Brain microvascular endothelial cell (primary cell): ENCODE results near the gene ACSF3.

ENCODE experiments used
- DNase-seq: peaks from one replicate; pipeline ENCODE4 v3.0.0-alpha.2; 2020
- H3K27ac ChIP-seq: fragments of 250-450 bp; sonication (Bioruptor Pico); 2 replicates; pipeline ENCODE4 v1.5.1; 2020; ENCODE audit warnings: mild to moderate bottlenecking, moderate library complexity
- H3K27me3 ChIP-seq: fragments of 250-450 bp; sonication (Bioruptor Pico); replicated peaks from 2 replicates; pipeline ENCODE4 v1.5.1; 2020; ENCODE audit warnings: mild to moderate bottlenecking
- H3K36me3 ChIP-seq: fragments of 250-450 bp; sonication (Bioruptor Pico); replicated peaks from 2 replicates; pipeline ENCODE4 v1.5.1; 2020; ENCODE audit warnings: mild to moderate bottlenecking
- H3K4me3 ChIP-seq: 2 replicates; pipeline ENCODE4 v1.5.1; 2011; ENCODE audit warnings: low read depth, mild to moderate bottlenecking, control low read depth, low read length, moderate library complexity
- CTCF ChIP-seq: IDR thresholded peaks from 2 replicates; pipeline ENCODE4 v1.5.1; 2011; ENCODE audit warnings: low read depth, mild to moderate bottlenecking, moderate library complexity, low read length, control low read depth, inconsistent platforms; ENCODE audit errors: missing control alignments
- in situ Hi-C: cut with HindIII; loops from 2 replicates; pipeline ENCODE4 v1.10.0; 2017; ENCODE audit warnings: low sequenced_read_pairs, low pct_ligation_motif_present

The ACSF3 gene

DNA sequence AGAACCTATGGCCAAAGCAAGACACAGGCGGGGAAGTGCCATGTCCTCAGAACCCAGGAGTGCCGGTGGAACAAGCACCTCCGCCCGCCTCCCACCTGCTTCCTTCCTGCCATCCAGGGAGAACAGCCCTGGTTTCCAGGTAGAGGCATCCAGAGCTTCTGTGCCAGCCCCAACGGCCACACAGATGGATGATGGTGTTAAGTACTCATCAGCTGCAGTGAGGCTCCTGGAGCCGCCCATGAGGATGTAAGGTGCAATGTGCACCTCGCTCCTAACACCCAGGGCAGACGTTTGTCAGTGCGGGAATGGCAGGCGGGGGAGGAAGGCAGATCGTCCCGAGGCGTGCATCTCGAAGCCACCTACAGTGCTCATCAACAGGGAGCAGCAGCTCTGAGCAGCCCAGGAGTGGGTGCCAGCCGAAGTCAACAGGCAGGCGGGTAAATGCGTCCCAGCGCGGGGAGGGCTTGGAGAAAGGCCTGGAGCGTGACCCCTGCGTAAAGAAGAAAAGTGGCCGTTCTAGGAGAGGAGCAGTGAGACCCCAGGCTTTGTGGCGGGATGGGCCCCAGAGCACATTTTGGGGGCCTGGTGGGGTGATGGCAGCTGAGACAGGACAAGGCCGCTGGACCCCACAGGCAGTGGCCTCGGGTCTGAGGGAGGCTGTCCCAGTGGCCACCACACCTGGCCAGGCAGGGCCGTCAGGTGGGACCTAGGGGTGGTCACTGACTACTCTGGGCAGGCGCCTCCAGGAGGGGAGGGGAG, 46.1 kb upstream of the ACSF3 start:
- no peaks in the 10 kb centered on the region for H3K36me3 ChIP-seq
- in situ Hi-C loops: no loop called here
- DNase-seq: no peak
- H3K27me3 ChIP-seq: peaks cover 20% of the 10 kb centered on the region
- no peak overlapping the region for H3K4me3 ChIP-seq
- no peak for TF ChIP-seq CTCF
- H3K27ac ChIP-seq: no peak overlapping the region

- Histone ChIP-seq H3K36me3 (no peaks in the 10 kb centered on the region), H3K4me3 (no peak overlapping the region), H3K27ac (no peak overlapping the region), H3K27me3 (peaks cover 20% of the 10 kb centered on the region)
- in situ Hi-C loops: no loop called here
- no peak for DNase-seq
- TF ChIP-seq CTCF: no peak
These were observed 45.4 kb upstream of the ACSF3 start for GRCh38 chr16:89048090-89048725.

- Histone ChIP-seq H3K4me3 (no peak overlapping the region), H3K27ac (no peak overlapping the region), H3K36me3 (no peaks in the 10 kb centered on the region), H3K27me3 (peaks cover 22% of the 10 kb centered on the region)
- in situ Hi-C loops: no loop called here
- no peak for TF ChIP-seq CTCF
- DNase-seq: no peak
These were observed 44.7 kb upstream of the ACSF3 start for GRCh38 chr16:89048871-89049422.

DNA sequence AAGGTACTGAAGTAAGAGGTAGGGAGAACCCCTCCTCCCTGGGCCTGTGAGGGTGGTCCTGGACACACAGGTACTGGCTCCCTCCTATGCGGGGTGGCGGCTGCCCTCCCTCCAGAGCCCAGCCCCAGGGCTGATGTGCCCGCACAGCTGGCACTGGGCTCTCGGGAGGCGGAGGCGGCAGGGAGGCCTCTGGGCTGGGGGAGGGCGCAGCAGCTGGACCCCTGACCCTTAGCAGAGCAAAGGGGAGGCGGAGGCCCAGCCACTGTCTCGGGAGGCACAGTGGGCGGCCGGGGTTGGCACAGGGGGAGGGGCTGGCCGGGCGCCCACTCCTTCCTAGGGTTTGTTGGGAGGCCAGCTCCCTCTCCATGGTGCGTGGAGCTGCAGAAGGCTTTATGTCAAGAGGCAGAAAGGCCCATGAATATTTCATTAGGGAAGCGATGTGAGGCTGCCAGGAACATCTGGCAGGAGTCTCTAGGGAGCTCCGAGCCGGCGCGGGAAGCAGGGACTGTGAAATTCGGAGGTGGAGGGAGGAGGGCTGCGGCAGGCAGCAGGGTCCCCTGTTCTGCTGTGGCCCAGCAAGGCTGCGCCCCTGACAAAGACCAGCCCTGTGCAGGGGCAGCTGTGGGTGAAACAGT, 44.1 kb upstream of the ACSF3 start:
- no peaks in the 10 kb centered on the region for H3K36me3 ChIP-seq
- no peak overlapping the region for H3K4me3 ChIP-seq
- in situ Hi-C loops: no loop called here
- no peak for TF ChIP-seq CTCF
- DNase-seq: no peak
- peaks cover 22% of the 10 kb centered on the region for H3K27me3 ChIP-seq
- no peak overlapping the region for H3K27ac ChIP-seq

- no peak for DNase-seq
- TF ChIP-seq CTCF: no peak
- Histone ChIP-seq H3K27me3 (peaks cover 22% of the 10 kb centered on the region), H3K36me3 (no peaks in the 10 kb centered on the region), H3K4me3 (no peak overlapping the region), H3K27ac (no peak overlapping the region)
- in situ Hi-C loops: no loop called here
These were observed 43.4 kb upstream of the ACSF3 start for GRCh38 chr16:89050119-89050867.
